DOHH2 (cell line): Measurements from ENCODE around the gene PDZRN4.

Experiments
- EZH2phosphoT487 ChIP-seq: fragments of 200-600 bp; sonication (generic); IDR thresholded peaks from 2 replicates; pipeline ENCODE4 v1.6.1; 2017; ENCODE audit warnings: borderline replicate concordance, mild to moderate bottlenecking, antibody characterized with exemption, low read length, moderate library complexity, mixed read lengths
- TF ChIP-seq, protein P1 (sequence below): fragments of 200-600 bp; sonication (generic); IDR thresholded peaks from one replicate; pipeline ENCODE4 v1.5.1; 2014; ENCODE audit warnings: antibody characterized with exemption, mild to moderate bottlenecking, low read depth, low read length; ENCODE audit not compliant: poor library complexity, severe bottlenecking

DNA sequence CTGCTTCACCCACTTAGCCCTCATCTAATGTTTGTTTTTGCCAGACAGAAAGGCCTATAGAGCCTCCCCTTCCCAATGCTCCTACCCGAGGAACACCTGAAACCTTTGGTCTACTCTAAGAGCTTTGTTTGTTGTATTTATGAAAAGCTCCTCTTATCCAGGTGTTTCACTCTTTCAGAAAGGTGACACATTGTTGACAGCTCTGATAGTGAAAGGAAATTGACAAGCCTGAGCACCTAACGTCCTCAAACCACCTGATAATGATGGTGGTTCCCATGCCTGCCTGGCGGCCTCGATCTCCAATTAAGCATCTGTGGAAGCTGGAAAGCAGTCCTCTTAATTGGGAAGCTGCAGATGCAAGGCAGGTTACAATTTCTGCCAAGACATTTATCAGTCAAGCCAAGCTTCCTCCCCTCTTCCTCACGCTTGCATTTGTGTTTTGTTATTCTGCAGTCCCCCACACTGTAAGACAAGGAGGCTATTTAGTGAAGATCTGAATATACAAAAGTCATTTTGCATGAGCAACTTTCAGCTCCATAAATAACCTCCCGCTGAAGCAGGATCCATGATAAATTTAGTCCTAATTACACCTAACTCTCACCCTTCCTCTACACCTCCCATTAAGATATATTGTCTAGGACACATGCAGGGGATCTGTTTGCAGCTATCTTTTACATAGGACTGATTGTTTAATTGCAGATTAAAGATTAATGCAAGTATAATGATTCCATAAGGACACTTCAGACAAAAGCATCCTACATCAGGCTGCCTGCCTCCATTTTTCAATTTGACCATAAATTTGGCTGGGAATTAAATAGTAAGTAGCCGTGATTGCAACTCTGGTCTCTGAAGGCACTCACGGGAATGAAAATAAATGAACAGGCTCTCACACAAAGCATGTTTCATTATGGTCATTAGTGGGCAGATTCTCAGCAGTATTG, 288.6 kb downstream of the PDZRN4 start:
- TF ChIP-seq, protein P1, sequence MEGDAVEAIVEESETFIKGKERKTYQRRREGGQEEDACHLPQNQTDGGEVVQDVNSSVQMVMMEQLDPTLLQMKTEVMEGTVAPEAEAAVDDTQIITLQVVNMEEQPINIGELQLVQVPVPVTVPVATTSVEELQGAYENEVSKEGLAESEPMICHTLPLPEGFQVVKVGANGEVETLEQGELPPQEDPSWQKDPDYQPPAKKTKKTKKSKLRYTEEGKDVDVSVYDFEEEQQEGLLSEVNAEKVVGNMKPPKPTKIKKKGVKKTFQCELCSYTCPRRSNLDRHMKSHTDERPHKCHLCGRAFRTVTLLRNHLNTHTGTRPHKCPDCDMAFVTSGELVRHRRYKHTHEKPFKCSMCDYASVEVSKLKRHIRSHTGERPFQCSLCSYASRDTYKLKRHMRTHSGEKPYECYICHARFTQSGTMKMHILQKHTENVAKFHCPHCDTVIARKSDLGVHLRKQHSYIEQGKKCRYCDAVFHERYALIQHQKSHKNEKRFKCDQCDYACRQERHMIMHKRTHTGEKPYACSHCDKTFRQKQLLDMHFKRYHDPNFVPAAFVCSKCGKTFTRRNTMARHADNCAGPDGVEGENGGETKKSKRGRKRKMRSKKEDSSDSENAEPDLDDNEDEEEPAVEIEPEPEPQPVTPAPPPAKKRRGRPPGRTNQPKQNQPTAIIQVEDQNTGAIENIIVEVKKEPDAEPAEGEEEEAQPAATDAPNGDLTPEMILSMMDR: no peak
- no peak for TF ChIP-seq EZH2phosphoT487
